ENCODE results near the gene HIF3A.

HIF3A gene

GRCh38 chr19:46328079-46328478 lies 31.2 kb downstream of the HIF3A start:
- peaks cover 19% of the 10 kb centered on the region for H3K9me3 ChIP-seq (ENCODE audit: control insufficient read depth, insufficient read depth, low read length)
- H3K4me1 ChIP-seq (ENCODE audit: insufficient read depth, low read length), result no peaks in the 10 kb centered on the region
- peaks cover 9% of the 10 kb centered on the region for H3K36me3 ChIP-seq (ENCODE audit: insufficient read depth, low read length)

GRCh38 chr19:46330319-46330918 lies 33.6 kb downstream of the HIF3A start:
- H3K36me3 ChIP-seq (ENCODE audit: insufficient read depth, low read length), result peaks cover 9% of the 10 kb centered on the region
- peaks cover 16% of the 10 kb centered on the region; the same call in 1 of the 2 replicates for H3K9me3 ChIP-seq (ENCODE audit: control insufficient read depth, insufficient read depth, low read length)
- no peaks in the 10 kb centered on the region for H3K4me1 ChIP-seq (ENCODE audit: insufficient read depth, low read length)
- no peak overlapping the region for H3K9ac ChIP-seq (ENCODE audit: low read depth, low read length)

More at GRCh38 chr19:46328079-46328478, 31.2 kb downstream of the HIF3A start:
- H3K9ac ChIP-seq (ENCODE audit: low read depth, low read length), result no peak overlapping the region

GRCh38 chr19:46337487-46337886 lies 40.6 kb downstream of the HIF3A start:
- Histone ChIP-seq H3K36me3 (ENCODE audit: insufficient read depth, low read length) (no peaks in the 10 kb centered on the region), H3K9me3 (ENCODE audit: control insufficient read depth, insufficient read depth, low read length) (no peaks in the 10 kb centered on the region), H3K9ac (ENCODE audit: low read depth, low read length) (no peak overlapping the region), H3K4me1 (ENCODE audit: insufficient read depth, low read length) (no peaks in the 10 kb centered on the region)

- H3K9me3 ChIP-seq (ENCODE audit: control insufficient read depth, insufficient read depth, low read length), result no peaks in the 10 kb centered on the region
- no peak overlapping the region for H3K9ac ChIP-seq (ENCODE audit: low read depth, low read length)
- no peaks in the 10 kb centered on the region for H3K4me1 ChIP-seq (ENCODE audit: insufficient read depth, low read length)
- H3K36me3 ChIP-seq (ENCODE audit: insufficient read depth, low read length), result no peaks in the 10 kb centered on the region
These were observed 42.6 kb downstream of the HIF3A start for GRCh38 chr19:46339446-46339845.

- H3K4me1 ChIP-seq (ENCODE audit: insufficient read depth, low read length), result no peaks in the 10 kb centered on the region
- no peaks in the 10 kb centered on the region for H3K9me3 ChIP-seq (ENCODE audit: control insufficient read depth, insufficient read depth, low read length)
- no peak overlapping the region for H3K9ac ChIP-seq (ENCODE audit: low read depth, low read length)
- H3K36me3 ChIP-seq (ENCODE audit: insufficient read depth, low read length), result no peaks in the 10 kb centered on the region
These were observed 43.3 kb downstream of the HIF3A start for GRCh38 chr19:46340051-46340659.

- no peak overlapping the region for H3K9ac ChIP-seq (ENCODE audit: low read depth, low read length)
- no peaks in the 10 kb centered on the region for H3K36me3 ChIP-seq (ENCODE audit: insufficient read depth, low read length)
- H3K9me3 ChIP-seq (ENCODE audit: control insufficient read depth, insufficient read depth, low read length), result peaks cover 2% of the 10 kb centered on the region; the same call in 1 of the 2 replicates
- H3K4me1 ChIP-seq (ENCODE audit: insufficient read depth, low read length), result no peaks in the 10 kb centered on the region
These were observed 45.1 kb downstream of the HIF3A start for GRCh38 chr19:46341937-46342336.

- peaks cover 2% of the 10 kb centered on the region; the same call in 1 of the 2 replicates for H3K4me1 ChIP-seq (ENCODE audit: insufficient read depth, low read length)
- H3K9ac ChIP-seq (ENCODE audit: low read depth, low read length), result no peak overlapping the region
- no peaks in the 10 kb centered on the region for H3K36me3 ChIP-seq (ENCODE audit: insufficient read depth, low read length)
- H3K9me3 ChIP-seq (ENCODE audit: control insufficient read depth, insufficient read depth, low read length), result peaks cover 2% of the 10 kb centered on the region; the same call in 1 of the 2 replicates
These were observed 47.5 kb downstream of the HIF3A start for GRCh38 chr19:46344363-46344762.

GRCh38 chr19:46345157-46345556 lies 48.3 kb downstream of the HIF3A start:
- H3K36me3 ChIP-seq (ENCODE audit: insufficient read depth, low read length), result no peaks in the 10 kb centered on the region
- peaks cover 9% of the 10 kb centered on the region; the same call in 1 of the 2 replicates for H3K4me1 ChIP-seq (ENCODE audit: insufficient read depth, low read length)
- no peak overlapping the region for H3K9ac ChIP-seq (ENCODE audit: low read depth, low read length)
- peaks cover 2% of the 10 kb centered on the region; the same call in 1 of the 2 replicates for H3K9me3 ChIP-seq (ENCODE audit: control insufficient read depth, insufficient read depth, low read length)

GRCh38 chr19:46346821-46347571 lies 50.2 kb downstream of the HIF3A start, which contains the start of gene PPP5C:
TSS of gene PPP5C (plus strand) at chr19:46347087. CDS start at chr19:46347097, 10 bp downstream.
- Histone ChIP-seq H3K4me1 (ENCODE audit: insufficient read depth, low read length) (peaks cover 17% of the 10 kb centered on the region), H3K9ac (ENCODE audit: low read depth, low read length) (peak within 1 kb of the TSS; percentile 84), H3K9me3 (ENCODE audit: control insufficient read depth, insufficient read depth, low read length) (peaks cover 2% of the 10 kb centered on the region; the same call in 1 of the 2 replicates), H3K36me3 (ENCODE audit: insufficient read depth, low read length) (no peaks in the 10 kb centered on the region)

- Histone ChIP-seq H3K36me3 (ENCODE audit: insufficient read depth, low read length) (no peaks in the 10 kb centered on the region), H3K9ac (ENCODE audit: low read depth, low read length) (peak overlapping the region; percentile 84; the same call in 1 of the 2 replicates), H3K9me3 (ENCODE audit: control insufficient read depth, insufficient read depth, low read length) (peaks cover 2% of the 10 kb centered on the region; the same call in 1 of the 2 replicates), H3K4me1 (ENCODE audit: insufficient read depth, low read length) (peaks cover 17% of the 10 kb centered on the region)
These were observed 50.7 kb downstream of the HIF3A start for GRCh38 chr19:46347572-46347883.

GRCh38 chr19:46347985-46348384 lies 51.1 kb downstream of the HIF3A start:
- H3K4me1 ChIP-seq (ENCODE audit: insufficient read depth, low read length), result peaks cover 17% of the 10 kb centered on the region
- H3K9me3 ChIP-seq (ENCODE audit: control insufficient read depth, insufficient read depth, low read length), result peaks cover 2% of the 10 kb centered on the region; the same call in 1 of the 2 replicates
- H3K9ac ChIP-seq (ENCODE audit: low read depth, low read length), result peak overlapping the region; percentile 84; the same call in 1 of the 2 replicates
- no peaks in the 10 kb centered on the region for H3K36me3 ChIP-seq (ENCODE audit: insufficient read depth, low read length)

GRCh38 chr19:46349311-46349993 lies 52.6 kb downstream of the HIF3A start:
- Histone ChIP-seq H3K36me3 (ENCODE audit: insufficient read depth, low read length) (no peaks in the 10 kb centered on the region), H3K4me1 (ENCODE audit: insufficient read depth, low read length) (peaks cover 17% of the 10 kb centered on the region), H3K9me3 (ENCODE audit: control insufficient read depth, insufficient read depth, low read length) (peaks cover 2% of the 10 kb centered on the region; the same call in 1 of the 2 replicates), H3K9ac (ENCODE audit: low read depth, low read length) (no peak overlapping the region)

GRCh38 chr19:46350029-46350757 lies 53.4 kb downstream of the HIF3A start:
- H3K9me3 ChIP-seq (ENCODE audit: control insufficient read depth, insufficient read depth, low read length), result peaks cover 2% of the 10 kb centered on the region; the same call in 1 of the 2 replicates
- peaks cover 17% of the 10 kb centered on the region for H3K4me1 ChIP-seq (ENCODE audit: insufficient read depth, low read length)
- no peak overlapping the region for H3K9ac ChIP-seq (ENCODE audit: low read depth, low read length)
- H3K36me3 ChIP-seq (ENCODE audit: insufficient read depth, low read length), result peaks cover 5% of the 10 kb centered on the region

All from ES-I3 (cell line).